GM20431 (cell line): ENCODE results near the gene TFF2.

Experiments
- in situ Hi-C: fragments of 300-500 bp; cut with MseI, MboI; formaldehyde crosslinking; loops from one replicate; pipeline ENCODE4 v1.15.0; 2020; ENCODE audit warnings: low sequenced_read_pairs; ENCODE audit not compliant: unreplicated experiment

Gene TFF2

GRCh38 chr21:42367367-42368165, 16.8 kb upstream of the TFF2 start:
- in situ Hi-C loops = no loop called here

DNA sequence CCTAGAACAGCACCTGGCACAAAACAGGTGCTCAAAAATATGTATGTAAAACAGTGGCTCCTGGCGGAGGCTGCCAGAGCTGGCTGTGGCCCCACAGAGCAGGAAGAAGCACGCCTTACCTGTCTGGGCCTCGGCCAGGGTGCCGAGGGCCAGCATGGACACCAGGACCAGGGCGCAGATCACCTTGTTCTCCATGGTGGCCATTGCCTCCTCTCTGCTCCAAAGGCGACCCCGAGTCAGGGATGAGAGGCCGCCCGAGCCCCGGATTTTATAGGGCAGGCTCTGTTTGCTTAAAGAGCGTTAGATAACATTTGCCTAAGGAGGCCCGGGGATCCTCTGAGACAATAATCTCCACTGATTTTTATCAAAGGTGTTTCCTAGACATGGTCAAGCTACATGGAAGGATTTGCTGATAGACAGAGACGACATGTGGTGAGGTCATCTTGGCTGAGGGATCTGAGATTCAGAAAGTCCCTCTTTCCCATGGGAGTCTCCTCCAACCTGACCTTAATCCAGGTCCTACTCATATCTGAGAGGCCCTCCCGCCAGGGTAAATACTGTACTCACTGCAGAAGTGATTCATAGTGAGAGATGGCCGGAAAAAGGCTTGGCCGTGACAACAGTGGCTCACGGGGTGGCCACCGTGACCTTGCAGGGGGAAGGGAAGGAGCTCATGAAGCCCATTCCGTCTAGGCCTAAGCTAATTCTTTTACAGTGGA, 15.7 kb upstream of the TFF2 start, which contains the start of gene TFF1:
Gene TFF1, minus strand, starts transcription at position 244 of the 719 bp plus-strand sequence. Its CDS starts 40 bp downstream, at position 204.
- in situ Hi-C loops = no loop called here

GRCh38 chr21:42365770-42366169, 15.0 kb upstream of the TFF2 start:
- in situ Hi-C loops = no loop called here

DNA sequence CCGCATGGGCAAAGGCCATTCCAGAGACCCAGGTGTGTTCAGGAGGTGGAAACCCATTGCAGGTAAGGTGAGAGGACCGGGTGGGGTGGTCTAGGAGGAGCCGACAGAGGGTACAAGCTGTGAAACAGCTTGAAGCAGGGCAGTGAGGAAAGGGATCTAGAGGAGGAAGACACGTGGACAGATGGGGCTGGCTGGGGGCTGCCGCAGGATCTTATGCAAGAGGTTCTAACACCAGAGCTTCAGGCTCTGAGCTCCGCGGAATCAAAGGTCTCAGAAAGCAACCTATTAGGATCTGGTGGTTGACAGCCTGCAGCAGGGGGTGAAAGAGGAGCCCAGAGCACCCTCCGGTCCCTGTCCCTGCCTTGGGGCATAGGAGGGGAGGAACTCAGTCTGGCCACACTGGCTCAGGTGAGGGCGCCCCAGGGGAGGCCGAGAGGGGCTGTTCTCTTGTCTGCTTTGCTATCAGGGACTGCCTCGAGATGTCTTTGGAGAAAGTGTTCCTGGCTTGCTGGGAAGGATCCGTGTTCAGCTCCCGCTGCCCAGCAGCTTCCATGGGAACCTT, 13.6 kb upstream of the TFF2 start:
- in situ Hi-C loops = no loop called here

- in situ Hi-C loops = no loop called here
Measured at GRCh38 chr21:42363312-42363711, 12.5 kb upstream of the TFF2 start.

GRCh38 chr21:42362700-42363099, 11.9 kb upstream of the TFF2 start:
- in situ Hi-C loops = no loop called here

- in situ Hi-C loops = no loop called here
Measured at GRCh38 chr21:42362198-42362597, 11.4 kb upstream of the TFF2 start.

GRCh38 chr21:42361286-42361685, 10.5 kb upstream of the TFF2 start:
- in situ Hi-C loops = no loop called here

GRCh38 chr21:42360317-42360716, 9.5 kb upstream of the TFF2 start:
- in situ Hi-C loops = no loop called here

- in situ Hi-C loops = no loop called here
Measured at GRCh38 chr21:42358937-42359336, 8.1 kb upstream of the TFF2 start.

GRCh38 chr21:42358261-42358660, 7.5 kb upstream of the TFF2 start:
- in situ Hi-C loops = no loop called here

DNA sequence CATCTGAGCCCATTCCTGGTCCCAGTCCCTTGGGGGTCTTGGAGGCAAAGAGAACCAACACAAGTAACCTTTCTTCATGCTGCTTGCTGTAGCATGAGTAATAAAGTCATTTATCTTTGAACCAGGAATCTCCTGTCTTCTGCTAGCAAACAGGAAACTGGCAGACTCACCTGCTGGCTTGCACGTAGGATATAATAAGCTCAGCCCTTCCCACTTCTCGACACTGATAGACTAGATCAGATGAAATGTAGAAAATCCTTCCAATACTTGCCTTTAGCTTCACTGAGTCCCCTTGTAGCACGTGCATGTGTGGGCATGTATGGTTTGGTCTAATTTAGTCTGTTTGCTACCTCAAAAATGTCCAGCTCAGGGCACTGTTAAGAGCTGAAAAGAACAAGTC, 6.5 kb upstream of the TFF2 start:
- in situ Hi-C loops = no loop called here

DNA sequence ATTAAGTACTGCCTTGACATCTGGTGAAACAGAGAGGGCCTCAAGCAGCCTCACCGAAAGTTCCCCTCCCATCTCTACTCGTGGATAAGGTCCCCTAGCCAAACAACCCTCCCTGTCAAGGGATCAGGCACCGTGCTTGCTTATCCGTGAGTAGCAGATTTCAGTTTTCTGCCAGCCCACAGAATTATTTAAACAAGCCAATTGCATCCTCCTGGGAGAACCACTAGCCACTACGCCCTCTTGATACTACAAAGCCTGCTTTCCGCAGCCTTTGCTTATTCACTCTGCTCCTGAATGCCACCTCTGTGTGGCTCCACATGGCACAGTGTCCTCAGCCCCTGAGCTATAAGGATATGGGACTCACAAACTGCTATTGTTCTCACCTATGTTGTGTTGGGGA, 5.9 kb upstream of the TFF2 start:
- in situ Hi-C loops = no loop called here

- in situ Hi-C loops = no loop called here
Measured at GRCh38 chr21:42356046-42356445, 5.3 kb upstream of the TFF2 start.

DNA sequence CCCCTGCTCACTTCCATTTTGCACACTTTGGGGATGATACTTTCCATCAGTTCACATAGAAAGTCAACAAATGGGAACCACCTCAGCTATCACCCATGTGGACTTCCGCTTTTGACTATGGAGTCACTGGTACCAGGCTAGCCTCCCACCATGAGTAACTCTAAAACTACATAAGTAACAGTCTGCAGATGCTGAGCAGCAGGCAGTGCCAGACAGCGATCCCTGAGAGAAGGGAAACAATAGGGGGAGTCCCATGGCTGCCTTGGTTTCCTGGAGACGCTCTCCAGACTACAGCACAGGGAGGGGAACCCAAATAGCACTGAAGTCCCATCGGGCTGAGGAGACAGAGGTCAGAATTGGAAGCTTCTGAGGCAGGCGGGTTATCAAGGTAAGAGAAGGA, 2.8 kb upstream of the TFF2 start:
- in situ Hi-C loops = no loop called here

GRCh38 chr21:42352441-42353095, 1.8 kb upstream of the TFF2 start:
- in situ Hi-C loops = no loop called here

GRCh38 chr21:42351626-42352440, 1.0 kb upstream of the TFF2 start:
- in situ Hi-C loops = no loop called here

GRCh38 chr21:42350318-42350910, 380 bp downstream of the TFF2 start:
- in situ Hi-C loops = no loop called here
